SK-N-DZ (cell line): Measurements from ENCODE around the gene MC4R. TPM values are rescaled to one million over a fixed set of nuclear protein-coding genes. Genes with fewer than 3 reads are reported as not detected.
"Not testable (repeated sequence)": the region's sequence is repeated elsewhere in the genome, so short reads cannot be mapped to it uniquely, and the experiment has no call there.

Experiments used
- DNase-seq: peaks from one replicate; pipeline ENCODE4 v3.0.0-alpha.2; 2015; ENCODE audit warnings: low spot score
- polyA plus RNA-seq, 2 experiments: library from polyadenylated mRNA; depleted of rRNA; stranded (reverse); fragments of >200 nt; gene quantifications; 2 replicates each; pipeline ENCODE4 v1.2.3, GENCODE V29; 2014

The MC4R gene
- polyA plus RNA-seq (2014; cell fraction: cytosol; rRNA removed) = 1.1 and 2.6 TPM in 2 replicates
- 0.92 and 1.0 TPM in 2 replicates for polyA plus RNA-seq (2014; cell fraction: nucleus; rRNA removed)

DNA sequence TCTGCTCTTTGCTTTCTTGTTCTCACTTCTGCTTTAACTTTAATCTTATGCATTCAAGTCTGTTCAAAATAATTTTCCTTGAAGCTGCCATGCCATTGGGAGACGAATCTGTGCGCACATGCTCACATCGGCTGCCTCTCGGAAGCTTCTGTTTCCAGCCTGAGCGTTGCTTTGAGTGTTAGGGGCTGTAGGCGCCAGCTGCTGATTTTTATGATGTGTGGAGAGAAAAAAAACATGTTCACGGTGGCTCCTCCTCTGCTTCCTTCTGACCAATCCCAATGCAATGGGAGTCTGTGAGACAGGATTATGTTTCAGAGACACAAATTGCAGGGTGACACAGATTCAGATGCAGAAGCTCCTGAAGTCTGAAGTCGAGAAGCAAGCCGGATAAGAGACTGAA is at the start of gene MC4R:
Gene MC4R, minus strand, starts transcription at position 180 of the 400 bp plus-strand sequence. CDS start 426 bp downstream, outside the sequence.
- DNase-seq = peak; percentile 92

DNA sequence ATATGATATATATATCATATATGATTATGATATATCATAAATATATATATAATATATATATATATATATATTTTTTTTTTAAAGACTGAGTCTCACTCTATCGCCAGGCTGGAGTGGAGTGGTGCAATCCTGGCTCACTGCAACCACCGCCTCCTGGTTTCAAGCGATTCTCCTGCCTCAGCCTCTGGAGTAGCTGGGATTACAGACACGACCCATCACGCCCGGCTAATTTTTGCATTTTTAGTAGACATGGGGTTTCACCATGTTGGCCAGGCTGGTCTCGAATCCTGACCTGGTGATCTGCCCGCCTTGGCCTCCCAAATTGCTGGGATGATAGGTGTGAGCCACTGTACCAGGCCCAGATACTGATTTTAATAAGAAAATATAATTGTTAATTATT is 49.7 kb upstream of the MC4R start:
- DNase-seq = not testable (repeated sequence)

DNA sequence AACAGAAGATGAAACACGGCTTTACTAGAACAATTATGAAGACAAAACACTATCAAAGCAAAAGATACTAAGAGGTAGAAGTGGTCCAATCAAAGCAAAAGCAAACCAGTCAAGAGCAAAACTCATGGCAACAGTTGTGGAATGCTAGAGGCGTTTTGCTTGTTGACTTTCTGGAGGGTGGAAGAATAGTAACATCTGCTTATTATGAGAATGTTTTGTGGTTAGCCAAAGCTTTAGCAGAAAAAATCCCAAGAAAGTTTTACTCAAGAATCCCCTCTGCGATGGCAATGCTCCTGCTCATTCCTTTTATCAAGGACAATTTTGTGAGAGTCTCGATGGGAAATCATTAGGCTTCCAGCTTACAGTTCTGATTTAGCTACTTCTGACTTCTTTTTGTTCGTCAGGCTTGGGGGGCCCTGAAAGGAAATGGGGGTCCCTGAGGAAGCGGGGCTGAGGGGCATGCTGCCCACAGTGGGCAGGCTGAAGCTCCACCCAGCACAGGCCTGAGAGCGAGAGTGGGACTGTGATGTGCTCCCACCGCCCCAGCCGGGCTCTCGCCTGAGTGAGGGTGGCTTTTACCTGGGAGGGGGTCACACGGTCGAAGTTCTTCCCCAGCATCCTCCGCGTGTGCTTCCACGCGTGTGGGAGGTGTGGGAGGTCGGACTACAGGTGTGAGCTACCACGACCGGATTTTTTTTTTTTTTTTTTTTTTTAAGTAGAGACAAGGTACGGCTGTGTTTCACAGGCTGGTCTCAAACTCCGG is 49.0 kb upstream of the MC4R start:
- no peak for DNase-seq

DNA sequence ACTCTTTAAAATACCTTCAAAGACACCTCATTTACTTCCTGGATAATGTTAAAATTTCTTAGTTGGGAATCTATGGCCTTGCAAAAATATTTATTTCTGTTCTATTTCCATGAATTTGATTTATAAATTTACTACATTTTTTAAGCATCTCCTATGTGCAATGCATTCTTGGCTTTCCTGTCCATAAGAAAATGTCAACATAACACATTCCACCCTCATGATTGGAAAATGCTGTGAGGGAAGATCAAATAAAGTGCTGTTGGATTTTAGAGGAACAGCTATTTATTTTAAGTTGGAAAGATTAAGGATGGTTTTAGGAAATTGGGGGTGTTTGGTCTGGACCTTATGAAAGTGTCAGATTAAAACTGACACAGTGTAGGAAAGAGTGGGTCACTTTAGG is 45.4 kb upstream of the MC4R start:
- DNase-seq = no peak

DNA sequence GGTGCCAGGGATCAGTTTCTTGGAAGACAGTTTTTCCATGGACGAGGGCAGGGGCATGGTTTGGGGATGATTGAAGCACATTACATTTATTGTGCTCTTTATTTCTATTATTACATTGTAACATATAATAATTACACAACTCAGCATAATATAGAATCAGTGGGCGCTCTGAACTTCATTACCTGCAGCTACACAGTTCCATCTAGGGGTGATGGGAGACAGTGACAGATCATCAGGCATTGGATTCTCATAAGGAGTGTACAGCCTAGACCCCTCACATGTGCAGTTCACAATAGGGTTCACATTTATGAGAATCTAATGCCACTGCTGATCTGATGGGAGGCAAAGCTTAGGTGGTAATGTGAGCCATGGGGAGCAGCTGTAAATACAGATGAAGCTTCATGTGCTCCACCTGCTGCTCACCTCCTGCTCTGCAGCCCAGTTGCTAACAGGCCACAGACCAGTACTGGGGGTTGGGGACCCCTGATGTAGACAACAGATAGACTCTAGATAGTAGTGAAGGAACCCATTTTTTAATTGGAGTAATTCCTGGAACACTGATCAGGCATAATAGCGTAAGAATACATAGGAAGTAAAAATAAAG is 41.5 kb upstream of the MC4R start:
- peak; percentile 15 for DNase-seq

DNA sequence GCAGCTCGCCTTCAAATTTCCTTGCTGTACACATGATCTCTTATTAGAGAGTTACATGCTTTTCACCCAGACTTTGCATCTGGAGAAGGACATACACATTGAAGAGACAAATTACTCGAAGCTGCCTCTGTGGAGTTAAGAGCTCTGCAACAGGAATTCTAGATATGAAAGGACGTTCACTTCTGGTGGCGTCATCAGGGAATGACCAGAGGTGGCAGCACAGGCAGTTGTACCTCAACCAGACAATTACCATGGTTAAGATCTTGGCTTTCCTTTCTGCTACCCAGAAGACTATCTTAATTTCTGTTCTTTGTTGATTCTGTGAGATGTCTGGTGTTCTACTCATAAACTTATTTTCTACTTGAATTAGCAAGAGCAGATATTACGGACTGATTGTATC is 39.1 kb upstream of the MC4R start:
- no peak for DNase-seq

DNA sequence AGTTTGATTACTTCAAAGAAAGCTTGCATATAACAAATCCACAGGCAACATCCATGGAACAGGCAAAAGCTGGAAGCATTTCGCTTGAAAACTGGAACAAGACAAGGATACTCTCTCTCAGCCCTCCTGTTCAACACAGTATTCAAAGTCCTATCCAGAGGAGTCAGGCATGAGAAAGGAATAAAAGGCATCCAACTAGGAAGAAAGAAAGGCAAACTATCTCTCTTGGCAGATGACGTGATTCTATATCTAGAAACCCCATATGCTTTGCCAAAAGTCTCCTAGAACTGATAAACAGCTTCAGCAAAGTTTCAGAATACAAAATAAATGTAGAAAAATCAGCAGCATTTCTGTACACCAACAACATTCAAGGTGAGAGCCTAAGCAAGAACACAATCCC is 34.1 kb upstream of the MC4R start:
- no peak for DNase-seq

DNA sequence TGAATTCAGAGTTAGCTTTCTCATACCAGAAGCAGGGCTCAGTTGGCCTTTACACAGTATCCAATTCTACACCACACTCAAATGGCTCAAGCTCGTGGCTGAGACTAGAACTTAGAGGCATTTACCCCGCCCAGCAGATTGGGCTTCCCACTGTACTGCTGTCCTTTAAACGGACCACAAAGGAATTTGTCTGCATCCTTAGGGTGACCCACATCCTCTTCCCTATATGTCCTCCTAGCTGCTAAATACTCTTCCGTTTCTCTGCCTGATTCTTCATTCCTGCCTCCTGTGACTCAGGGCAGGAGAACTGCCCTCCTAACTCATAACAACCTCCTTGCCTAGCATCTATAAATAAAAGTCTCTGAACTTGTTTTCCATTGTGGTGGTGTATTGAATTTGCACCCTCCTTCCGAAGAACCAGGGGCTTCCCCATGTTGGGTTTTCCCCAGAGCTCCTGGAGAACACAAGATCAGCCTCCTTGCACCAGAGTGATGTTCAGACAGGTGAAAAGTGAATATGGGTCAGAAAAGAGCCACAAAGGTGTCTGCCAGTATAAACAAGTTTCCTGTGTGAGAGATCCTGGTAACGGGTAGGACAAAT is 32.0 kb upstream of the MC4R start:
- no peak for DNase-seq

DNA sequence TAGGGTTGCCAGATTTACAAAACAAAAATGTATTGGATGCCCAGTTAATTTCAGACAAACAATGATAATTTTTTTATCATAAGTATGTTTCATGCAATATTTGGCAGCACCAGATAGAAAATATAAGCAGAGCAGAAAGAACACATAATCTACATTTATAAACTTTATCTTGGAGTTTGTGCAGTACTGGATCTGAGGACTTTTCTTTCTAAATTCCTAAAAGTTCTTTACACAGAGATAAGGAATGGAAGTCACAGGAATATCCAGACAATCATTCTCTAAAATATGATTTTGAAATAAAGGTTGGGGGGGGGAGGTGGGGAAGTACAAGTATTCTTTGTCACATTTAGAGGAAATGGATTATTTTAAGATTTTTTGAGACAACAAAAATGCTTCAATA is 28.8 kb upstream of the MC4R start:
- no peak for DNase-seq

DNA sequence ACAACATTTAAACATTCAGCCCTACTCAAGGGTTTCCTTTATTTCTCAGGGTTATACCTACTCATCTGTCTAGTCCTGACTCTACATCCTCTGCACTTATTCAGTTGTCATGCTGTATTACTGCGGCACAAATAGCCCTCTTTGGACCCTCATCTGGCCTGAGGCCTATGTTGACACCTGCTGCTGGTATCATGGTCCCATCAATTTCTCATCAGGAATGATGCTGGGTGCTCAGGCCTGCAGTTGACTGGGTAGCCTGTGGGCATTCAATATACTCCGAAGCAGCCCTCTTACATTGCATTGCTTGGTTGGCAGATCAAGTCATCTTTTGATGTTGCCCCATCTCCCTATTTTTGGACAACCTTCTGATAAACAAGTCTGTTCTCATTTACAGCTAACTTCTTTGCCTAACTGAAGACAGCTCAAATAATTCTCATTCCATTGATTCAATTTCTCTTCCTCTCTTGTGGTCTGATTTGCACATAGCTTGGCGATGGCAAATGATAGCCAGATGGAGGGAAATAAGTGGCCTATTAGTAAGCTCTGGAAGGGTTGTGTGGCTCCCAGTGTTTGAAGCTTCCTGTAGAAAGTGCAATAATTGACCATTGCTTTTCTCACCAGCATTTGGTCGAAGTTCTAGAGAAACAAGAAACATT is 19.1 kb upstream of the MC4R start:
- no peak for DNase-seq

DNA sequence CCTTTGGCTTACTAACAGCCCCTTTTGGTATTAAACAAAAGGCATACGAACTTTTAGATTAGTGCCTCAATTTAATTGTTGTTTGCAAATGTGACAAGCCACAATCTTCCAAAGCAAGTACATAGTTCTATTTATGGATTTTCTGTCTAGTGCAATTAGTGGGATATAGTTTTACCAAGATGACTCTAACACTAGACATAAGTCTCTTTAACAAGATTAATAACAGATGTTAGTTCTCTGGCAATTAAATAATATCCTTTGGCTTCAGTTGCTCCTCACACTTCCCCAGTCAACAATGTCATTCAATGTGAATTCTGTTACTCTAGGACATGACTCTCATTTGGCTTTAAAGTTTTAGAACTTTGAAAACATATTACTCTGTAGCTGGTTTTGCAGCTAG is 16.7 kb upstream of the MC4R start:
- DNase-seq = no peak

DNA sequence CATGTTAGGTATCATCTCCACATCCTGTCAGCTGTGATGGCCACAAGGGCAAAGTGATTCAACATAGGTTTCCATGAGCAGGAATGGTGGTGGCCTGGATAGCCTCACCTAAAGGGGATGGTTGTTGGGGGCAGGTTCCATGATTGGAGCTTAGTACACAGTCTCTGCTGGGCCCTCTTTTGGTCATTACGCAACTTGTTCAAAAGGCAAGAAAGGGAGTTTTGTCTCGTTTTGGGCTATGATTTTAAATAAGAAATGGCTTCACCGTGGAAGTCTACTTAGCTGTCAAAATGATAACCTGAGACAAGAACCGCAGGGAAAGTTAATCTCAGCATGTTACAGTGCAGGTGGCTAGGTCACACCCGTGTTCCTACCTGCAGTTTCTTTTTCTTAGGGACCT is 13.1 kb upstream of the MC4R start:
- DNase-seq = no peak

DNA sequence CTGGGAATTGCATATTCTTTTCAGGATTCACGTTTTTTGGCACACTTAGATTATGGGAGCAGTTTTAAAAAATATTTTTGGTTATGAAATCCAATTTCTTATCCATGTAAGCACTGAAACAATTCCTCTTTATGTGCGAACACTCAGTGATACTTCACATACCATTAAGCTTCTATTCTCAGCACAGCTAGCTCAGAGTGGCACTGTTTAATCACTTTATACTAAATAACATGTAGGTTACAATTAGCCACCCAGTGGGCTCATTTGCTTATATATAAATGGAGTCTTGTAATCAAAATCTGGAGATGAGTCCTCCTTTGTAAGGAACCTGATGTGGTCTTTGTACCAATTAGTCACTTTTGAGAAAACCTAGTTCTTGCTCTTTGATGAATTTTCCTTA is 11.3 kb upstream of the MC4R start:
- DNase-seq = no peak

DNA sequence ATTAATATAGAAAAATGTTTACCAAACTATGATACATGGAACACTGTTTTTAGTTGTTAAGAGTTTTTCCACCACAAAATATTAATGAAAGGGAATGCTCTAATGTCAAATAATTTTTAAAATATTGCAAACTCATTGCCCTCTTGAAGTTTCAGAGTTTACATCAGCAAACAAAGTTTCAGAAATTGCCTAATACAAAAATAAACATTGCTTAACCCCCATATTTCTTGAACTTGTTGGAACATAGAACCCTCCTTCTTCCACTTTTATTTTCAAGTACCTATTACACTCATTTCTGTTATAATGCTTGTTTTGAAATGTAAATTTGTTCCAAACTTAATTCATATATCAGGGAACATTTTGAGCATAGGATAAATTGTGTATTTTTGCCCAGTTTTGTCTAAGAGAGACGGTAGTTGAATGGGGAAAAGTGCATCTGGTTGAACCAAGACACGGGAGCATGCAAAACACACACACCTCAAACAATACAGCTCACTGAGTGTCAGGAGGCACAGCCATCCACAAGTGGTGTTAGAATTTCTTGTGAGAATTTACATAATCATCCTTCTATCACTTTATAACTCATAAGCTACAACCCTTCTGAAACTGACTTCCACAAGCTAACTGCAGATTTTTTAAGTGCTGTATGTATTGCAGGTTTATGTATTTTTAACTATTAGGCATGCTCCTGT is 5.3 kb upstream of the MC4R start:
- DNase-seq = no peak

DNA sequence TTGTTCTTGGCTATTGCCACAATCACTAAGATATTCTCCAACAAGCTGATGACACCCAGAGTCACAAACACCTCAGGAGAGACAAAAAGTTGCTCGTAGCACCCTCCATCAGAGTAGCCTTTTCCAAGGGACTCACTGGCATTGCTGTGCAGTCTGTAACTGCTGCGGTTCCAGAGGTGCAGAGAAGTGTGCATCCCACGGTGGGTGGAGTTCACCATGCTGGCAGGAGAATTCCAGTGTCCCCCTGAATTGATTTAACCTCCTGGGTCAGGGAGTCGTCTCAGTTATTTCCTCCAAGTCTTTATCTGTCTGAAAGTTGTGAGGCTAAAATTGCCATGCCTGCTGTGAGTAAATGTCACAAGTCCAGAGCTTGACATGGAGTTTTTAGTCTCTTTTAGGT is 443 bp downstream of the MC4R start:
- peak; percentile 24 for DNase-seq

DNA sequence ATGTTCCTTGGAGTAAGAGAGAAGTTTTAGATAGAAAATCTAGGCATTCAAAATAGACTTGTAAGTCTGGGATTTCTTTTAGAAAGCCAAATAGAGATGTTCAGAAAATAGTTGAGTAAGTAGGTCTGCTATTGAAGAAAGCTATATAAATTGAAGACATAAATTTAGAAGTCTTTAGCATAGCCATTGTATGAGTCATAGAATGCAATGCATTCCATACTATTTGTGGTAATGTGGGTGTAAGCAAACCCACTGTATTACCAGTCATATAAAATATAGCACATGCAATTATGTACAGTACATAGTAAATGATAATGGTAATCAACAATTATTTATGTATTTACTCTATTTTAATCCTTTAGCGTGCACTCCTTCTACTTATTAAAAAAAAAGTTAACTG is 14.1 kb downstream of the MC4R start:
- DNase-seq = no peak

DNA sequence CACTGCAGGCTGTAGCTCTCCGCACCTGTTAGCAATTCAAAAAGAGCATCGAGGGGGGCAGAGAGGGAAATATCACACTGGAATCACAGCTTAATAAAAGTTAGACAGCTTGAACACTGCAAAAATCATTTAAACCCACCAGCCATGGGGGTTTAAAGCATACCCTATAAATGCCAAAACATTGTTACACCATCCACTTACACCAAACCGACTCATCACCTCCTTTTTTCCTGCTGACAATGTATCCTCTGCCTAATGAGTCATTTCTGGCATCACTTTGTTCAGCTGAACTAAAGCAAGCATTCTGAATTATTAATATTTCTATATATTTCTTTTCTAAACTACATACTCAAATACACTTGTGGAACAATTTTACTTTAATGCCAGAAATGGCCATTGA is 21.6 kb downstream of the MC4R start:
- no peak for DNase-seq

DNA sequence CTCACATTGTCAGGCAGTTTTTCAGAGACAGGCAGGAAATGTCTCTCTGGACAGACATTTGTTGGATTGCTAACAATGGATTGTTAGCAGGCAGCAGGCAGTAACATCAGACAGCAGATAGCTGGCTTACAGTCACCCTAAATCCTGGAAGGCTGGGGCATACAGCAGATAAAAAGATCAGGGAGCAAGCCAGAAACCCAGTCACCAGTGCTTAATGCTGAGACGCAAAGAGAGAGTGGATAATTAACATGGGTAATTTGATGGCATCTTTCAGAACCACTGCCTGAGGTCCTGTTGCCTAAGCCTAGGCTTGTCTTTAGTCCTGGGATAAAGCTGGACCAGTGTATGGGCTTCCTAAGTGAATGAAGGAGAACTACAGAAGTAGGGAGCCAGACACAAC is 22.4 kb downstream of the MC4R start:
- DNase-seq = no peak

DNA sequence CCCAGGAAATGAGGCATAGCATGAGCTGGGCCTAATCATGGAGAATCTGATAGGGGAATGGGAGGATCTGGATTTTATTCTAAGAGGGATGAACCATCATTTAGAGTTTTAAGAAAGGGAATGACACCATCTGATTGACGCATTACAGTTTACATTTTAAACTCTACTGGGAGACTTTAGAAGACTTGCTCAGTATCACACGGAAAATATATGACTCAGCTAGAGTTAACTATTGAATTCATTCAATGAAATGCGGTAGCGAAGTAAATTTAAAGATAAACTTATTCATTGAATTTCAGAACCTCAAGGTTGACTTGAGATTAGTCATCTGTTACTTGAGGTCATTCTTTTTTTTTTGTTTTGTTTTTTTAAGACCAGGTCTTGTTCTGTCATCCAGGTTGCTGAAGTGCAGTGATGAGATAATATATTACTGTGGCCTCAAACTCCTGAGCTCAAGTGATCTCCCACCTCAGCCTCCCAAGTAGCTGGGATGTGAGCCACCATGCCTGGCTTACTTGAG is 25.0 kb downstream of the MC4R start:
- DNase-seq = no peak

DNA sequence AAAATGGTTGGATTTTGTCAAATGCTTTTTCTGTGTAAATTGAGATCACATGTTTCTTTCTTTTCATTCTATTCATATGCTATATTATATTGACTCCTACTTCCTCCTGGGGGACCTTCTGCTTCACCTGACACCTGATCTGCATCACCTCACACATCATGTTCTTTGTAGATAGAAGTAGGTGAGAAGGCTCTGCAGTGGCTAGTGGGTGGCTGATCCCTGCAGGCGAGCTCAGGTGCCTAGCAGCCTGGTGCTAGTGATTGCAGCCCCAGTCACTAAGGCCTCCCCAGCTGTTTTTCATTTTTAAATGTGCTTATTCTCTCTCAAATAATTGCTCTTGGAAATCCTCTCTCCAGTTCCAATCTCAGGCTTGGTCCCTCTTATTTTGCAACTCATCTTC is 33.6 kb downstream of the MC4R start:
- DNase-seq = no peak

DNA sequence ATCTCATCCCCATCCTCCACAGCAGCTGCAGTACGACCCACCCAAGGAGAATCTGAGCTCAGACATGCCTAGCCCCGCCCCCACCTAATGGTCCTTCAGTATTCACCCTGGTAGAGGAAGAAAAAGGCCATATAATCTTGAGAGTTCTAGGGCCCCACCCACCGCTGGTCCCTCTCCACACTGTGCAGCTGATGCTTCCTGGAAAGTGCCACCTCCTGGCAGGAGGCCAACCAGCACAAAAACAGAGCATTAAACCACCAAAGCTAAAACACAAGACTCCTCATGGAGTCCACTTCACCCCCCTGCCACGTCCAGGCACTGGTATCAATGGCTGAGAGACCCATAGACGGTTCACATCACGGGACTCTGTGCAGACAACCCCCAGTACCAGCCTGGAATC is 40.7 kb downstream of the MC4R start:
- DNase-seq = no peak

DNA sequence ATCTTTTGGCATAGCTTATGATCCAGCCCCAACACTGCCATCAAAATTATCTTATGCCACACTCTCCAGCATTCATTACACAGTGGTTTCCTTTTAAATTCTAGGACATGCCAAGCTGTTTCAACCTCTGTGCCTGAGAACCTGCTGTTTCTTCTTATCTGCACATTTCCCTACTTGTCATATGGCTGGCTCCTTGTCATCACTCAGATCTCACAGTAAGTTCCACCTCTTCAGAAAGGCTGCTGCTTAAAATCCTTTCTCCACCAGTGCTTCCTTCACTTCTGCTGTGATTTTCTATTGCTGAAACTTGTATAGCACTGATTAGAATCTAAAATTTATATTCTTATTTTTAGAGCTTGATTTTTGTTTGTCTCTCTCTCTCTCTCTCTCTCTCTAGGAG is 43.4 kb downstream of the MC4R start:
- no peak for DNase-seq
